Activated naive CD4-positive, alpha-beta T cell treated with anti-CD3 and anti-CD28 coated beads, Interleukin-2, amount 50 U/mL, for 16 hours (primary cell): Measurements from ENCODE around the gene METTL21A.
"Not testable (repeated sequence)": the region's sequence is repeated elsewhere in the genome, so short reads cannot be mapped to it uniquely, and the experiment has no call there.

Experiments used
- DNase-seq: peaks from one replicate; pipeline ENCODE4 v3.0.0-alpha.2; 2020

METTL21A gene

GRCh38 chr2:207625014-207625907 lies at the start of gene METTL21A:
Gene METTL21A, minus strand, starts transcription at chr2:207625394. Its CDS starts 1,019 bp downstream, at chr2:207624375.
- DNase-seq: peak; percentile 96

DNA sequence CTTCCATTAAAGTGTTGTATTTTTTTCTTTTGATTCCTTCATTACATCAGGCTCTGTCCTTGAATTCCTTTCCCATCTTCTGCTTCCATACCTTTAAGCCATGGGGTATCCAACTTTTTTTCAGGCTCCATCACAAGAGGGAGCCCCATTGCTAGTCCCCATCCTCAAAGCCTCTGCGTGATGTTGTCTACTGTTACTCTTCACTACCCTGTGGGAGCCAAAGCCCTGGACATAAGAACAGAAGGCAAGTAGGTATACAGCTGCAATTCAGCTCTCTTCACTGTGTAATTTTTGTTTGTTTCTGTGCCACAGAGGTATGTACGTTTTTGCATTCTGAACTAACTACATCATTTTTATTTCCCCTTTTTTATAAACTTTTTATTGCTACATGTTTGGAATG lies 49.6 kb upstream of the METTL21A start:
- no peak for DNase-seq

DNA sequence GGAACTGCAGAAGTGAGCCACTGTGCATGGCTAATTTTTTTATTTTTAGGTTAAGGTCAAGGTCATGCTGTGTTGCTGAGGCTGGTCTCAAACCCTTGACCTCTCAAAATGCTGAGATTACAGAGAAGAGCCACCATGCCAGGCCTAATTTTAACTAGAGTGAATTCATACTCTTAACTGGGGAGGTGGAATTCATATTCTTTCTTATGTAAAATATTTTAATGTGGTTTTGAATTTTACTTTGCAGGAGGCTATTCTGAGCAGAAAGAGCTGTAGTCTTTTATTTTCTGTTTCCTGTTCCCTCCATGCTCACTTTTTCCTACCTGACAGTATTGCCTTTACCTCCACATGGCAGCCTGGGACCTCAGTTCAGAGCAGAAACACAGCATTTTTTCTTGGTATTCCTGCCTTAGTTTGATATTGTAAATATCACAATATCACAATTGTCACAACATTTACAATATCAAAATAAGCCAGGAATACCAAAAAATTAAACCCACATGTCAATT lies 49.1 kb upstream of the METTL21A start:
- no peak for DNase-seq

DNA sequence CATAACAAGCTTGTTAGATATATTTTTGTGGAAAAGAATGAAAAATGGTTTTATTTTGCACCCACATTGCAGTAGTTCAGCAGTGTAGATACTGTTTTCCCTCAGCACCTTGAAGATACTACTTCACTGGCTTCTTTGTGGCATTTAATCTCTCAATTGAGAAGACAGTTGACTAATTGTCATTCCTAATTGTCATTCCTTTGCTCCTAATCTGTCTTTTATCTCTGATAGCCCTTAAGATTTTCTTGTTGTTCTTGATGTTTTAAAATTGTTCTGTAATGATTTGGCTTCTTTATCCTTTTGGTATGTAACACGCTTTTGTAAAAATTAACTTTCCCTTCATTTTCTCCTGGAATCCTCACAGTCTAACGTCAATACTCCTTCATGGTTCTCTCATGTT lies 48.2 kb upstream of the METTL21A start:
- no peak for DNase-seq

DNA sequence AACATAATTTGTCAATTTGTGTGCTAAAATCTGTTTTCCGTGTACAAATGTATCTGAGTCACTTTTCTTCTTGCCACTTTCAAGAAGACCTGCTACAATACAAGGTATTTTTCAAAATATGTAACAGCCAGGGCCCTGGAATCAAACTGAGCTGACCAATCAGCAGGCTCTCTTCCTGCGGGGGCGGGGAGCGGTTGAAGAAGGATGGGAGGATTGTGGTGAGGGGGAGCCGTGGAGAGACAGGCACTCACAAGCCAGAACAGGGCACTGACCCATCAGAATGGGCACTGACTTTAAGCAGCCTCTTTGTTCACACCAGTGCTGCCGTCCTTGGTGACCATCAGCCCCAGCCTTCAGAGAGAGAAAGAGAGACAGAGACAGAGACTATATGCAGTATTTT lies 45.7 kb upstream of the METTL21A start:
- DNase-seq: no peak

DNA sequence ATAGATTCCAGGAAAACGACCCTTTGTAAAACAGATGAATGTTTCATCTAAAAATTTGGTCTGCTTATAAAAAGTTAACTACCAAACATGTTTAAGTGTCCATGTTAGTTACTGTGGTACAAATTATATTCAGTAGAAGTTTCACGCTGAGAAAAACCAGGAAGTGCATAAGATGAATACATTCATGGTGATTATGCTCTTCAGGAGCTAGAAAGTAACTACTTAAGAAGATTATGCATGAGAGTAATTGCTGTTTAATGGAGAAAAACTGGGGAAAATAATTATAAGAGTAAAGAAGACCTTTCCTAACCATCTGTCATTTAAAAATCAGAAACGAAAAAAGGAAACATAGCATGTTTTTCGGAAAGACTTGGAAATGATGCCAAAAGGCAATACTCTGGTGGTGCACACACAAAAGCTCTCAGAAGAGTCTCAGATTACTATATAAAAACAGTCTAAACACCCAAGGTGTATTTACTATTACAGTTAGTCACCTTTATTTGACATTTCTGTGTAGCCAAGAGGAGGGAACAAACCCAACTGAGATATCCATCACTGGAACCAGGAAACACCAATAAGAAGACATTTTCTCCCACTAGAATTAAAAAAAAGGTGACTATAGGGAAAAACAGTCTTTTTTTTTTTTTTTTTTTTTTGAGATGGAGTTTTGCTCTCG lies 38.8 kb upstream of the METTL21A start:
- DNase-seq: no peak

DNA sequence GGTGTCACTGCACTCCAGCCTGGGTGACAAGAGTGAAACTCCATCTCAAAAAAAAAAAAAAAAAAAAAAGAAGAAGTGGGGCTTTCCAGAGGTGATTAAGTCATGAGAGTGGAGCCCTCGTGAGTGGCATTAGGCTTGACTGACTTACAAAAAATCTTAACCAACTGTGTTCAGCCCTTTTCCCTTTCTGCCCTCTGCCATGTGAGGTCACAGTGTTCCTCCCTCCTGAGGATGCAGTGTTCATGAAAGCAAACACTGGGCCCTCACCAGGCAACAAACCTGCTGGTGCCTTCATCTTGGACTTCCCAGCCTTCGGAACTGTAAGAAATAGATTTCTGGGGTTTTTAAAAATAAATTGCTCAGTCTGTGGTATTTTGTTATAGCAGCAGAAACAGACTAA lies 37.0 kb upstream of the METTL21A start:
- no peak for DNase-seq

DNA sequence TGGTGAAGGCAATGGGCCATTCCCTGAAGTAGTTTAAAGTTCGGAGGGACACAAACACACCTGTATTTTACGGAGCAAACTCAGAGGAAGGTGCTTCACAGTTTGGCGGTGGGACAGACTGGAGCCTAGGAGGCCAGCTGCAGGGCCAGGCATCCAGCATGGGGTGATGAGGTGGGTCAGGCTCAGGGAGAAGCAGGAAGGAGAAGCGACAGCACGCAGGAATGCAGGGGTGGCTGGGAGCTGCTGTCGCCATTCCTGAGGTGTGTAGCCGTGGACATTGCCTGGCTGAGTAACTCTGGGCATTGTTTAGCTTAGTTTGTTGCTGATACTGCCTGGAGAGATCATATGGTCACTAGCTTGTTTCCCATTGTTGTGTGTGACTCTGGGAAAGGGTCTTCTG lies 35.8 kb upstream of the METTL21A start:
- DNase-seq: no peak

- no peak for DNase-seq
Observed at GRCh38 chr2:207658156-207658555, 33.0 kb upstream of the METTL21A start.

GRCh38 chr2:207655000-207655399 lies 29.8 kb upstream of the METTL21A start:
- no peak for DNase-seq

- not testable (repeated sequence) for DNase-seq
Observed at GRCh38 chr2:207646582-207646981, 21.4 kb upstream of the METTL21A start.

DNA sequence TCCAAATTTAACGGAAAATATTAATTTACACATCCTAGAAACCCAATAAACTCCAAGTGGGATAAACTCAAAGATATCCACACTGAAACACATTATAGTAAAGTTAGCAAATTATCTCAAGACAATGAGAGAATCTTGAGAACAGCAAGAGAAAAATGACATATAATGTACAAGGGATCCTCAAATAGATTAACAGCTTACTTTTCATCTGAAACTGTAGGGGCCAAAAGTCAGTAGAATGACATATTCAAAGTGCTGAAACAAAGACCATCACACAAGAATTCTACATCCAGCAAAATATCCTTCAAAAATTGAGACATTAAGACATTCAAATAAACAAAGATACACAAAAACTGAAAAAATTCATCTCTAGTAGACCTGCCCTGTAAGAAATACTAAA lies 18.7 kb upstream of the METTL21A start:
- DNase-seq: no peak

DNA sequence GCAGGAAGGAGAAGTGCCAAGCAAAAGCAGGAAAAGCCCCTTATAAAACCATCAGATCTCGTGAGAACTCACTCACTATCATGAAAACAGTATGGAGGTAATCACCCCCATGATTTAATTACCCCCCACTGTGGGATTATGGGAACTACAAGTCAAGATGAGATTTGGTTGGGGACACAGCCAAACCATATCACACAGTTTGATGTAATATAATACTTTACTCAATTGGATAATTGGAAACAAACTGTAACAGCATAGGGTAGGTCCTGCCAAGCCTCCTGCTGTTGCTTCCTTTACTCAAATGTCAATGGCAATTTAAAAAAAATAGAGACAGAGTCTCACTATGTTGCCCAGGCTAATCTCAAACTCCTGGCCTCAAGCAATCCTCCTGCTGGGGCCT lies 15.5 kb upstream of the METTL21A start:
- DNase-seq: no peak

- DNase-seq: no peak
Observed at GRCh38 chr2:207640160-207640559, 15.0 kb upstream of the METTL21A start.

DNA sequence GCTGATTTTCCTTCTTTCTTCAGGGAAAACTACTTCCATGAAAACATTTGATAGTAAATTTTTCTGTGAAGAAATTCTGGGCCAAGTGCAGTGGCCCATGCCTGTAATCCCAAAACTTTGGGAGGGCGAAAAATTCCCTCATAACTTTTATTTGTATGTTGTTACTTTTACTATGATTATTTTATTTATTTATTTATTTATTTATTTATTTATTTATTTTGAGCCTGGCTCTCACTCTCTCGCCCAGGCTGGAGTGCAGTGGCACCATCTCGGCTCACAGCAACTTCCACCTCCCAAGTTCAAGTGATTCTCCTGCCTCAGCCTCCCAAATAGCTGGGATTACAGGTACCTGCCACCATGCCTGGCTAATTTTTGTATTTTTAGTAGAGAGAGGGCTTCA lies 14.1 kb upstream of the METTL21A start:
- not testable (repeated sequence) for DNase-seq

DNA sequence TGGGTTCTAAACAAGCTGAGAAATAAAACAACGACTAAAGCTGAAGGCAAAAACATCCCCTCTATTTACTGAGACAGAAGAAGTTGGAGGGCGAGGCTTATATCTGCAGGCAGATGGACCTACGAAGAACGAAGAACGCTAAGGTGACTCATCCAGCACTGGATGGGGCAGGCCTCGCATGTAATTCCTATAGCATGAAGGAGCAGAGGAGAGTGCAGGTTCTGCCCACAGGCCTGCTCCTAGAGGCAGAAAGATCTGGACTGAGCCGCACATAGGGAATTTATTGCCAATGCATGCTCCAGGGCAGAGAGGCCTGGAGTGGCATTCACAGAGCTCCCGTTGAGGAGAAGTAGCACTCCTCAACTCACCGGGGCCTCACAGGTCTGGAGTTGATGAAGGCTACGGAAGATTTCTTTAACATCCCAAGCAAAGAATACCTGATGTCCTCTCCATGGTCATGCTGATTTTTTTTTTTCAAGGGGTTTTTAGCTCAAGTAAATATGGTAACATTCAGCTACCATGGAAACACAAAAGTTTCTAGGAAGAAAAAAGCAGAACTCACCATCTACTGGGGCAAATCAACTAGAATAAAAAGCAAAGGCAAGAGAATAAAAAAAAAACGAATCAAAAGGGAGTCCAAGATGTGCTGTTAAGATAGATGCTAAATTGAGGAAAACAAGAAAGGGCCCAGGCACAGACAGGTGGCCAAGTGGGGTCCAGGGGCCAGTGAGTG lies 10.4 kb upstream of the METTL21A start:
- no peak for DNase-seq

- DNase-seq: no peak
Observed at GRCh38 chr2:207633686-207634085, 8.5 kb upstream of the METTL21A start.

GRCh38 chr2:207632575-207633493 lies 7.6 kb upstream of the METTL21A start:
- no peak for DNase-seq

DNA sequence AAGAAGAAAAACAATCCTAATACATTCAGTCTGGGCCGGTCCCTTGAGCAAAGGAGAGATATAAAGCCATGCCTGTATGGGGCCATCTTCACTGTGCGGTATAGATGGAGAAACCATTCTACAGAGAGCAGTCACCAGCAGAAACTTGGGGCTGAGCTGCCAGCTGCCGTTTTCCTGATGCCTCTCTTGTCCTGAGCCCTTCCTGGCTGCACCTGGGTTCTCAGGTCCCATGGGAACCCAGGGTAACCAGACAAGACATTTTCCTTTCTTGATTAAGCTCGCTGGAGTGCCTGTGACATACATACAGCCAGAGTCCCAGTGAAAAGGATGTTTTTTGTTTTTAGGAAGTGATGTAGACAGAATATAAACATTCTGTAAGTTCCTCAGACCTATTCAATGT lies 5.3 kb upstream of the METTL21A start:
- DNase-seq: no peak

DNA sequence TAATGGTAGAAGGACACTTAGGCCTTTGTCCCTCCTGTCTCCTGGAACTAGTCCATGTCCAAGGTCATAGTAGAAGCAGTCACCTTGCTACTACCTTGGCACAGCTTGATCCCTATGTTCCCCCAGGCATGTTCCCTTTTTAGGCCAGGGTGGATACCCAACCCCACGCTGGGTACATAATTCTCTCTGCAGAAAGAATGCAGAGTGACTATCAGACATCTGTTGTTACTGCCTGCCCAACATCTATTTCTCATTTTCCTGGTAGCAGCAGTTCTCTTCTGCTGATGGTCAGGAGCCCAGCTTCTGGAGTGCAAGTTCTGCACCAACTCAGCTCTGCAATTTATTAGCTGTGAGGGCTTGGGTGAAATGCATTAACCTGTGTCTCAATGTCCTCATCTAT lies 4.4 kb upstream of the METTL21A start:
- no peak for DNase-seq

DNA sequence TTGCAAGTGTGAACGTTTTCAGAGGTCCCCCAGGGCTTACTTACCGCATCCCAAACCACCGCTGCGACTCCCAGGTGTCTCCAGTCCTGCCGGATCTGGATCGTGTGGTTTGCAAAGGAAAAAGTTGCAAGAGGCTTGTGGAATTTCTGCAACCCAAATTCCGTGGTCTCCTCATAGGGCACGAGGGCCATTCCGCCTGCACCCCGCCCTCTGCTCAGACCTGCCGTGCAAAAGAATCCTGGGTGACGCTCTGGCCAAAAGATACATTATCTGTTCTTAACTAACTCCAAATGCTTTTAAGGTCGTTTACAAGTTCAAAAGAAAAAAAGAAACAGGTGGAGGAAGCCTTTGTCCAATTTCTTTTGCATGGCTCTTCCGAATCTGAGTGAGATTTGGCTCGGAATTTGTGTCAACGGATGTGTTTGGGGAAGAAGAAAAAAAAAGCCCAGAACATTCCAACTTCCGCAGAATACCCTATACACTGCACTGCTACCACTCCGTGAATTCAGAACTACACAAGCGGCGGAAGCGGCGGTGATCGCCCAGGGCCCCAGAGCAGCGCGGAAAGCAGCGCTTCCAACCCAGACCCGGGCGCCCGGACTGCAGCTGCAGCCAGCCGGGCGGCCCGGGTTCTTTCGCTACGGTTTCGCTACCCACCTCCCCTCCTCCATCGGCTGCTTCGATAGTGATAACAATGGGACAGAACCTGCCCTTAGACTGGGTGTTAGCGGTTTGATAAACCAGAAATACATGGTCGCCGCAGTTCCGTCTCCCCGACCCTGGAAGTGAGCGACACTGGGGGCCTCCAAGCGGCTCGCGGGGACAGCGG lies 795 bp downstream of the METTL21A start:
- DNase-seq: peak; percentile 63
